ENCODE results near the gene OR1S1.

DNA sequence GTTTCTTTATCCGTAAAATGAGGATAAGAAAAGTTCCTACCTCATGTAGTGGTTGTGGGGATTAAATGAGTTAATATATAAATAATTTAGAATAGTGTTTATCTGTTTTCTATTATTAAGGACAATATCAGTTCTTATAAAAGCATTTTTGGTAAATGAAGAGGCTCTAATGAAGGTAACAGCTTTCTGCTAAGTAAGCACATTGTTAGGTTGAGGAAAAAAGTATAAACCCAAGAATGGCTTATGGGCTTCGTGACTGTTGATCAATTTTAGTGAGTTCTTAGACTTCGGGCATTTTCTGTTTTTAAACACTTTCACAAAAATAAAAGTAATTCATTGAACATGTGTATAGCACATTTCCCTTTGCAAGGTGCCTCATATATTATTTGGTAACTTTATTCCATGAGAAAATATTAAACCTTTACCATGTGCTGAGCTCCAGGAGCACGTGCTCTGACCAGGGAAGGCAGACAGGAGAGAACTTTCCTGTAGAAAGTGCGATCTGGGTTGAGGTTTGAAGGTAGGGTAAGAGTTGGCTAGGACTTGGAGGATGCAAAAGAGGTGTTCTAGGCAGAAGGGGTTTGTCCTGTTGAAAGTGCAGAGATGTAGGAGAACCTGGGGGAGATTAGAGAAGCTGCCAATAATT is 35.0 kb upstream of the OR1S1 start:
- TF ChIP-seq POLR2A (IDR thresholded peaks at IDR 0.05) (no peak), CTCF (IDR thresholded peaks at IDR 0.05) (no peak), POLR2AphosphoS5 (IDR thresholded peaks at IDR 0.05) (no peak)
